ENCODE results near the gene S100P. TPM values are rescaled to one million over a fixed set of nuclear protein-coding genes. Genes with fewer than 3 reads are reported as not detected.

S100P gene
- total RNA-seq, 4 donors from 2014 or later = 0.56 TPM; not detected in 3

GRCh38 chr4:6734165-6734786 lies 40.6 kb downstream of the S100P start:
- intact Hi-C loops (cut with DNase I) = no loop called here
- no peak for DNase-seq
- Histone ChIP-seq H3K4me1 (peaks cover 4 to 10% of the 10 kb centered on the region in 2 donors), H3K27ac (no peak overlapping the region), H3K27me3 (no peaks in the 10 kb centered on the region), H3K4me3 (replicated peaks in 1 of 3) (no peak overlapping the region), H3K36me3 (no peaks in the 10 kb centered on the region), H3K9me3 (no peaks in the 10 kb centered on the region)
- 82 to 90% methylated on average over 16 of the region's 16 CpGs for whole genome bisulfite sequencing, 2 donors
- TF ChIP-seq CTCF (IDR thresholded peaks at IDR 0.05) (no peak), POLR2A (IDR thresholded peaks at IDR 0.05) (no peak)

- no peaks in the 10 kb centered on the region for H3K27me3 ChIP-seq
- intact Hi-C loops (cut with DNase I) = no loop called here
- no peak overlapping the region for H3K27ac ChIP-seq
- 88 to 90% methylated on average over 4 of the region's 4 CpGs for WGBS, 2 donors
- no peak for TF ChIP-seq CTCF (IDR thresholded peaks at IDR 0.05)
- TF ChIP-seq POLR2A (IDR thresholded peaks at IDR 0.05) = no peak
- H3K36me3 ChIP-seq = no peaks in the 10 kb centered on the region
- no peaks in the 10 kb centered on the region for H3K4me1 ChIP-seq
- no peak overlapping the region for H3K4me3 ChIP-seq (replicated peaks in 1 of 3)
- no peaks in the 10 kb centered on the region for H3K9me3 ChIP-seq
- no peak for DNase-seq
Measured at GRCh38 chr4:6739920-6740319, 46.2 kb downstream of the S100P start.

GRCh38 chr4:6740347-6740746 lies 46.7 kb downstream of the S100P start:
- Histone ChIP-seq H3K4me3 (replicated peaks in 1 of 3) (no peak overlapping the region), H3K4me1 (no peaks in the 10 kb centered on the region), H3K27me3 (no peaks in the 10 kb centered on the region), H3K27ac (no peak overlapping the region), H3K9me3 (no peaks in the 10 kb centered on the region), H3K36me3 (no peaks in the 10 kb centered on the region)
- DNase-seq = no peak
- 83 to 93% methylated on average over 8 of the region's 8 CpGs for WGBS, 2 donors
- intact Hi-C loops (cut with DNase I) = no loop called here
- TF ChIP-seq CTCF (IDR thresholded peaks at IDR 0.05) (no peak), POLR2A (IDR thresholded peaks at IDR 0.05) (no peak)

GRCh38 chr4:6742507-6742906 lies 48.8 kb downstream of the S100P start:
- WGBS, 2 donors = 79 to 86% methylated on average over 2 of the region's 2 CpGs
- H3K27ac ChIP-seq = no peak overlapping the region
- H3K9me3 ChIP-seq = no peaks in the 10 kb centered on the region
- H3K4me1 ChIP-seq = peaks cover 10 to 14% of the 10 kb centered on the region in 2 donors
- H3K36me3 ChIP-seq = no peaks in the 10 kb centered on the region
- no peak for TF ChIP-seq POLR2A (IDR thresholded peaks at IDR 0.05)
- TF ChIP-seq CTCF (IDR thresholded peaks at IDR 0.05) = no peak
- no peak overlapping the region for H3K4me3 ChIP-seq (replicated peaks in 1 of 3)
- intact Hi-C loops (cut with DNase I) = no loop called here
- DNase-seq = no peak
- no peaks in the 10 kb centered on the region for H3K27me3 ChIP-seq

- no peaks in the 10 kb centered on the region for H3K27me3 ChIP-seq
- no peaks in the 10 kb centered on the region for H3K9me3 ChIP-seq
- intact Hi-C loops (cut with DNase I) = no loop called here
- H3K36me3 ChIP-seq = no peaks in the 10 kb centered on the region
- TF ChIP-seq CTCF (IDR thresholded peaks at IDR 0.05) = no peak
- TF ChIP-seq POLR2A (IDR thresholded peaks at IDR 0.05) = no peak
- no peak for DNase-seq
- 81 to 85% methylated on average over 11 of the region's 11 CpGs for WGBS, 2 donors
- no peak overlapping the region for H3K27ac ChIP-seq
- no peak overlapping the region for H3K4me3 ChIP-seq (replicated peaks in 1 of 3)
- peaks cover 15 to 18% of the 10 kb centered on the region in 2 donors for H3K4me1 ChIP-seq
Measured at GRCh38 chr4:6742989-6743388, 49.3 kb downstream of the S100P start.

Other genes with a start within 250 kb of the S100P start
- 1 to 10 TPM in 1 of 4 donors, under 1 TPM in 2, not detected in 1; 0.15 to 1.5 (median 0.33) TPM for gene PPP2R2C, start 221.3 kb upstream of the S100P start, total RNA-seq
- 10 to 100 TPM; 32.7 to 95.3 (median 80.2) TPM for gene MAN2B2, start 118.7 kb upstream of the S100P start, total RNA-seq
- 100 to 1,000 TPM; 258 to 314 (median 288) TPM for gene MRFAP1, start 53.2 kb upstream of the S100P start, total RNA-seq
- 10 to 100 TPM; 70.5 to 93.9 (median 76.2) TPM for gene MRFAP1L1, start 16.0 kb downstream of the S100P start, total RNA-seq
- 10 to 100 TPM; 11.7 to 31.3 (median 22.1) TPM for gene BLOC1S4, start 22.3 kb downstream of the S100P start, total RNA-seq
- 10 to 100 TPM; 37.1 to 73.2 (median 50.6) TPM for gene KIAA0232, start 88.8 kb downstream of the S100P start, total RNA-seq
- 10 to 100 TPM; 39.8 to 47.0 (median 46.0) TPM for gene TBC1D14, start 215.9 kb downstream of the S100P start, total RNA-seq

All from thyroid gland (tissue), 4 donors.